Measurements from ENCODE around the gene ITGB4.

The ITGB4 gene

GRCh38 chr17:75695141-75695829, 26.0 kb upstream of the ITGB4 start:
- in situ Hi-C loops (cut with HindIII; ENCODE audit: low sequenced_read_pairs) = no loop called here
- no peak for TF ChIP-seq CTCF (IDR thresholded peaks at IDR 0.05; ENCODE audit: low read depth, low read length)
- DNase-seq (ENCODE audit: low read depth, low spot score) = peak; percentile 52
- H3K4me3 ChIP-seq (ENCODE audit: low read depth, low read length) = no peak overlapping the region

GRCh38 chr17:75695830-75696271, 25.4 kb upstream of the ITGB4 start:
- no peak for DNase-seq (ENCODE audit: low read depth, low spot score)
- in situ Hi-C loops (cut with HindIII; ENCODE audit: low sequenced_read_pairs) = no loop called here
- no peak overlapping the region for H3K4me3 ChIP-seq (ENCODE audit: low read depth, low read length)
- TF ChIP-seq CTCF (IDR thresholded peaks at IDR 0.05; ENCODE audit: low read depth, low read length) = no peak

GRCh38 chr17:75697651-75698291, 23.5 kb upstream of the ITGB4 start:
- no peak for TF ChIP-seq CTCF (IDR thresholded peaks at IDR 0.05; ENCODE audit: low read depth, low read length)
- DNase-seq (ENCODE audit: low read depth, low spot score) = no peak
- in situ Hi-C loops (cut with HindIII; ENCODE audit: low sequenced_read_pairs) = no loop called here
- no peak overlapping the region for H3K4me3 ChIP-seq (ENCODE audit: low read depth, low read length)

GRCh38 chr17:75698659-75699058, 22.6 kb upstream of the ITGB4 start:
- TF ChIP-seq CTCF (IDR thresholded peaks at IDR 0.05; ENCODE audit: low read depth, low read length) = no peak
- in situ Hi-C loops (cut with HindIII; ENCODE audit: low sequenced_read_pairs) = no loop called here
- H3K4me3 ChIP-seq (ENCODE audit: low read depth, low read length) = no peak overlapping the region
- no peak for DNase-seq (ENCODE audit: low read depth, low spot score)

- DNase-seq (ENCODE audit: low read depth, low spot score) = no peak
- TF ChIP-seq CTCF (IDR thresholded peaks at IDR 0.05; ENCODE audit: low read depth, low read length) = no peak
- no peak overlapping the region for H3K4me3 ChIP-seq (ENCODE audit: low read depth, low read length)
- in situ Hi-C loops (cut with HindIII; ENCODE audit: low sequenced_read_pairs) = no loop called here
These were observed 20.0 kb upstream of the ITGB4 start for GRCh38 chr17:75701288-75701687.

GRCh38 chr17:75703191-75703590, 18.1 kb upstream of the ITGB4 start:
- no peak for DNase-seq (ENCODE audit: low read depth, low spot score)

More at GRCh38 chr17:75703191-75703590, 18.1 kb upstream of the ITGB4 start:
- in situ Hi-C loops (cut with HindIII; ENCODE audit: low sequenced_read_pairs) = no loop called here
- no peak for TF ChIP-seq CTCF (IDR thresholded peaks at IDR 0.05; ENCODE audit: low read depth, low read length)
- no peak overlapping the region for H3K4me3 ChIP-seq (ENCODE audit: low read depth, low read length)
